Activated CD4-positive, alpha-beta T cell treated with anti-CD3 and anti-CD28 coated beads, Interleukin-2, amount 10 ng/mL, durations not matched to agents 7 days and 5 days (primary cell): ENCODE data around the gene FBXL20. TPM values are rescaled to one million over a fixed set of nuclear protein-coding genes. Genes with fewer than 3 reads are reported as not detected.

ENCODE experiments used
- CTCF ChIA-PET: fragments of 350-600 bp; sonication (Branson Sonifier 250); formaldehyde crosslinking; loops from one replicate; lab custom pipeline; 2021; ENCODE audit warnings: antibody characterized with exemption; lab: Charles Lee
- POLR2A ChIA-PET: fragments of 350-600 bp; sonication (Branson Sonifier 250); formaldehyde crosslinking; loops from one replicate; lab custom pipeline; 2021; ENCODE audit warnings: antibody characterized with exemption; lab: Charles Lee
- DNase-seq: peaks from one replicate; pipeline ENCODE4 v3.0.0-alpha.2; 2020
- H3K27ac Mint-ChIP-seq: one replicate; pipeline ENCODE4 v1.8.0; 2021; ENCODE audit warnings: mild to moderate bottlenecking, moderate library complexity, mixed read lengths
- H3K27me3 Mint-ChIP-seq: one replicate; pipeline ENCODE4 v1.8.0; 2021; ENCODE audit warnings: mixed read lengths
- H3K36me3 Mint-ChIP-seq: one replicate; pipeline ENCODE4 v1.8.0; 2021; ENCODE audit warnings: low read depth, mixed read lengths
- H3K4me1 Mint-ChIP-seq: one replicate; pipeline ENCODE4 v1.8.0; 2021; ENCODE audit warnings: mixed read lengths
- H3K4me3 Mint-ChIP-seq: one replicate; pipeline ENCODE4 v1.8.0; 2021; ENCODE audit warnings: mild to moderate bottlenecking, moderate library complexity, mixed read lengths
- H3K9me3 Mint-ChIP-seq: one replicate; pipeline ENCODE4 v1.8.0; 2021; ENCODE audit warnings: mixed read lengths
- total RNA-seq, 2 experiments: library from RNA; stranded (reverse); gene quantifications; one replicate each; pipeline ENCODE4 v1.2.3, GENCODE V29; 2021

FBXL20 gene
- total RNA-seq, 2 experiments from 2014 or later: 13.1 to 13.7 TPM

GRCh38 chr17:39225308-39225958 lies 176.0 kb downstream of the FBXL20 start, which contains the start of gene STAC2:
Gene STAC2, minus strand, starts transcription at chr17:39225945. Its CDS starts 443 bp downstream, at chr17:39225502.
- Mint-ChIP-seq H3K27ac (no peak within 1 kb of the TSS), H3K4me3 (peak within 1 kb of the TSS; percentile 62), H3K4me1 (peaks cover 6% of the 10 kb centered on the region), H3K27me3 (peaks cover 46% of the 10 kb centered on the region), H3K9me3 (no peaks in the 10 kb centered on the region), H3K36me3 (peaks cover 3% of the 10 kb centered on the region)
- ChIA-PET CTCF (interaction anchor here (0.9 to 1.1 kb wide), 3 partner anchors 11 to 26 kb away, joined by 3 read pairs; no protein-coding TSS in a partner anchor), POLR2A (no interaction called here)
- DNase-seq: no peak

- no peak for DNase-seq
- Mint-ChIP-seq H3K27ac (no peak overlapping the region), H3K27me3 (peaks cover 48% of the 10 kb centered on the region), H3K36me3 (peaks cover 3% of the 10 kb centered on the region), H3K4me3 (peak overlapping the region; percentile 13), H3K4me1 (peaks cover 6% of the 10 kb centered on the region), H3K9me3 (no peaks in the 10 kb centered on the region)
- ChIA-PET CTCF (interaction anchor here (1.1 kb wide), 1 partner anchor 26 kb away, joined by 3 read pairs; no protein-coding TSS in a partner anchor), POLR2A (no interaction called here)
Observed at GRCh38 chr17:39224778-39225307, 176.6 kb downstream of the FBXL20 start.

- Mint-ChIP-seq H3K36me3 (peaks cover 3% of the 10 kb centered on the region), H3K4me3 (no peak overlapping the region), H3K4me1 (peaks cover 6% of the 10 kb centered on the region), H3K27me3 (peaks cover 52% of the 10 kb centered on the region), H3K27ac (no peak overlapping the region), H3K9me3 (no peaks in the 10 kb centered on the region)
- DNase-seq: no peak
- CTCF ChIA-PET: interaction anchor here (0.5 to 1.7 kb wide), 6 partner anchors 8 to 190 kb away, joined by 3 to 4 read pairs (median 3); no protein-coding TSS in a partner anchor
- POLR2A ChIA-PET: no interaction called here
Observed at GRCh38 chr17:39223907-39224777, 177.3 kb downstream of the FBXL20 start.

- no peaks in the 10 kb centered on the region for H3K9me3 Mint-ChIP-seq
- peaks cover 3% of the 10 kb centered on the region for H3K36me3 Mint-ChIP-seq
- H3K4me3 Mint-ChIP-seq: no peak overlapping the region
- CTCF ChIA-PET: interaction anchor here (0.5 to 1.7 kb wide), 7 partner anchors 9 to 316 kb away, joined by 3 to 4 read pairs (median 3); no protein-coding TSS in a partner anchor
- POLR2A ChIA-PET: no interaction called here
- H3K27ac Mint-ChIP-seq: no peak overlapping the region
- DNase-seq: no peak
- peaks cover 57% of the 10 kb centered on the region for H3K27me3 Mint-ChIP-seq
- peaks cover 6% of the 10 kb centered on the region for H3K4me1 Mint-ChIP-seq
Observed at GRCh38 chr17:39222866-39223834, 178.3 kb downstream of the FBXL20 start.

- peaks cover 6% of the 10 kb centered on the region for H3K4me1 Mint-ChIP-seq
- H3K27me3 Mint-ChIP-seq: peaks cover 55% of the 10 kb centered on the region
- ChIA-PET POLR2A (no interaction called here), CTCF (no interaction called here)
- no peaks in the 10 kb centered on the region for H3K9me3 Mint-ChIP-seq
- peaks cover 3% of the 10 kb centered on the region for H3K36me3 Mint-ChIP-seq
- H3K4me3 Mint-ChIP-seq: no peak overlapping the region
- no peak for DNase-seq
- no peak overlapping the region for H3K27ac Mint-ChIP-seq
Observed at GRCh38 chr17:39222151-39222550, 179.3 kb downstream of the FBXL20 start.

GRCh38 chr17:39221572-39221971 lies 179.9 kb downstream of the FBXL20 start:
- Mint-ChIP-seq H3K27me3 (peaks cover 58% of the 10 kb centered on the region), H3K4me1 (peaks cover 6% of the 10 kb centered on the region), H3K9me3 (no peaks in the 10 kb centered on the region), H3K36me3 (peaks cover 3% of the 10 kb centered on the region), H3K27ac (no peak overlapping the region), H3K4me3 (no peak overlapping the region)
- DNase-seq: no peak
- ChIA-PET POLR2A (no interaction called here), CTCF (interaction anchor here (0.6 to 1.3 kb wide), 4 partner anchors 10 to 69 kb away, joined by 3 to 8 read pairs (median 4); no protein-coding TSS in a partner anchor)

GRCh38 chr17:39219647-39220154 lies 181.7 kb downstream of the FBXL20 start:
- H3K27me3 Mint-ChIP-seq: peaks cover 58% of the 10 kb centered on the region
- H3K36me3 Mint-ChIP-seq: no peaks in the 10 kb centered on the region
- H3K9me3 Mint-ChIP-seq: no peaks in the 10 kb centered on the region
- CTCF ChIA-PET: interaction anchor here (1.4 kb wide), 2 partner anchors 16 to 45 kb away, joined by 3 to 4 read pairs; no protein-coding TSS in a partner anchor
- POLR2A ChIA-PET: no interaction called here
- no peak overlapping the region for H3K4me3 Mint-ChIP-seq
- no peak overlapping the region for H3K27ac Mint-ChIP-seq
- no peak for DNase-seq
- peaks cover under 1% of the 10 kb centered on the region for H3K4me1 Mint-ChIP-seq

GRCh38 chr17:39218906-39219305 lies 182.5 kb downstream of the FBXL20 start:
- no peaks in the 10 kb centered on the region for H3K36me3 Mint-ChIP-seq
- H3K9me3 Mint-ChIP-seq: no peaks in the 10 kb centered on the region
- ChIA-PET POLR2A (no interaction called here), CTCF (interaction anchor here (1.4 kb wide), 2 partner anchors 17 to 44 kb away, joined by 3 to 4 read pairs; no protein-coding TSS in a partner anchor)
- H3K27ac Mint-ChIP-seq: no peak overlapping the region
- H3K27me3 Mint-ChIP-seq: peaks cover 52% of the 10 kb centered on the region
- H3K4me1 Mint-ChIP-seq: no peaks in the 10 kb centered on the region
- no peak overlapping the region for H3K4me3 Mint-ChIP-seq
- no peak for DNase-seq

GRCh38 chr17:39217734-39218369 lies 183.6 kb downstream of the FBXL20 start:
- no peak for DNase-seq
- CTCF ChIA-PET: interaction anchor here (1.1 to 1.6 kb wide), 3 partner anchors 12 to 65 kb away, joined by 3 to 10 read pairs (median 6); no protein-coding TSS in a partner anchor
- H3K9me3 Mint-ChIP-seq: no peaks in the 10 kb centered on the region
- H3K4me3 Mint-ChIP-seq: no peak overlapping the region
- no peaks in the 10 kb centered on the region for H3K36me3 Mint-ChIP-seq
- peaks cover 41% of the 10 kb centered on the region for H3K27me3 Mint-ChIP-seq
- POLR2A ChIA-PET: interaction anchor here (0.5 kb wide), 1 partner anchor 161 kb away, joined by 4 read pairs; no protein-coding TSS in a partner anchor
- H3K27ac Mint-ChIP-seq: no peak overlapping the region
- no peaks in the 10 kb centered on the region for H3K4me1 Mint-ChIP-seq

GRCh38 chr17:39213852-39214251 lies 187.6 kb downstream of the FBXL20 start:
- POLR2A ChIA-PET: no interaction called here
- no peak for DNase-seq
- Mint-ChIP-seq H3K4me1 (peaks cover 12% of the 10 kb centered on the region), H3K4me3 (no peak overlapping the region), H3K36me3 (no peaks in the 10 kb centered on the region), H3K9me3 (no peaks in the 10 kb centered on the region), H3K27ac (no peak overlapping the region), H3K27me3 (peaks cover 35% of the 10 kb centered on the region)
- CTCF ChIA-PET: no interaction called here
